ENCODE data around the gene EPHA4. TPM values are rescaled to one million over a fixed set of nuclear protein-coding genes. Genes with fewer than 3 reads are reported as not detected.

The EPHA4 gene
- total RNA-seq, 1 donor from 2014 or later: 30.1 TPM

DNA sequence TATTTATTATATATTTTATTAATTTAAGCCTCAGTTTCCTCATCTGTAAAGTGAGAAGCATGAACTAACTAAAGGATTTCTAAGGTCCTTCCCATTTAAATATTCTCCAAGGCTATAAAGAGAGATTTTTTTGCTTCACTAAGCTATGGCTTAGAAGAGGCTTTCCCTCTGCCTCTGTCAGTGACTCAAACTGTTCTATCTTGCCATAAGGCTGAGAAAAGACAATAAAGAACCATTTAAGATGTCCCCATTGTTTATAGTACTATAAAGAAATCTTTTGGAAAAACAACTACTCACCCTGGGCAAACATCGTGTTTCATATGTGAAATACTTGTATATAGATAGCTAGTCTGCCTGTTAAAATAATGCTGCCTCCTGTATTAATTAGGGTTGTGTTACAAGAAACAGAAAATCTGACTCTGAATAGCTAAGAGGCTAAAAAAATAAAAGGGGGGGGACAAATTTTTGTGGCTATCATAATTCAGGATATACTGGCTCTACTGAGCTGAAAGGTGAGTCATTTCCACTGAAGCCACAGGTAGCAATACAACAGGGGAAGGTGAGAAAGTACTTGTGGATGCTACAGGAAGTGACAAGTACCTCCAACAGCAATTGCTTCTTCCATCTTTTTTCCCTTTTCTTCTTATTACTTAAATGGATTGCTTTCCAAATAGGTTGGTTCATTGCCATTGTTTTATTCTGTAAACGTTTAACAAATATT lies 25.4 kb downstream of the EPHA4 start:
- no peaks in the 10 kb centered on the region for H3K9me3 ChIP-seq (ENCODE audit: insufficient read depth, low read depth, low read length)
- no peaks in the 10 kb centered on the region for H3K79me2 ChIP-seq (ENCODE audit: insufficient read depth, low read length)
- H3K9me3 Mint-ChIP-seq (ENCODE audit: unreplicated experiment): peaks cover 4% of the 10 kb centered on the region
- no peak overlapping the region for H3K4me3 ChIP-seq (ENCODE audit: insufficient read depth, low read depth, low read length)
- H3K27ac Mint-ChIP-seq (ENCODE audit: unreplicated experiment): no peak overlapping the region
- H3K4me1 ChIP-seq (ENCODE audit: insufficient read depth, low read length): no peaks in the 10 kb centered on the region
- H3K27me3 ChIP-seq (ENCODE audit: insufficient read depth, low read length): no peaks in the 10 kb centered on the region
- no peak overlapping the region for H3K4me2 ChIP-seq (ENCODE audit: low read length)
- H3K36me3 Mint-ChIP-seq (ENCODE audit: low read depth, unreplicated experiment): peaks cover 7% of the 10 kb centered on the region
- no peak for FAIRE-seq
- H3K4me1 Mint-ChIP-seq (ENCODE audit: low read depth, unreplicated experiment): peaks cover 2% of the 10 kb centered on the region
- no peaks in the 10 kb centered on the region for H3K36me3 ChIP-seq (ENCODE audit: insufficient read depth, low read length)
- no peaks in the 10 kb centered on the region for H3K27me3 Mint-ChIP-seq (ENCODE audit: low read depth, unreplicated experiment)
- DNase-seq (ENCODE audit: low read depth): no peak
- no peaks in the 10 kb centered on the region for H4K20me1 ChIP-seq (ENCODE audit: insufficient read depth, low read length)
- TF ChIP-seq EZH2 (IDR thresholded peaks at IDR 0.05; ENCODE audit: insufficient read depth, low read length): no peak
- TF ChIP-seq, protein P1, sequence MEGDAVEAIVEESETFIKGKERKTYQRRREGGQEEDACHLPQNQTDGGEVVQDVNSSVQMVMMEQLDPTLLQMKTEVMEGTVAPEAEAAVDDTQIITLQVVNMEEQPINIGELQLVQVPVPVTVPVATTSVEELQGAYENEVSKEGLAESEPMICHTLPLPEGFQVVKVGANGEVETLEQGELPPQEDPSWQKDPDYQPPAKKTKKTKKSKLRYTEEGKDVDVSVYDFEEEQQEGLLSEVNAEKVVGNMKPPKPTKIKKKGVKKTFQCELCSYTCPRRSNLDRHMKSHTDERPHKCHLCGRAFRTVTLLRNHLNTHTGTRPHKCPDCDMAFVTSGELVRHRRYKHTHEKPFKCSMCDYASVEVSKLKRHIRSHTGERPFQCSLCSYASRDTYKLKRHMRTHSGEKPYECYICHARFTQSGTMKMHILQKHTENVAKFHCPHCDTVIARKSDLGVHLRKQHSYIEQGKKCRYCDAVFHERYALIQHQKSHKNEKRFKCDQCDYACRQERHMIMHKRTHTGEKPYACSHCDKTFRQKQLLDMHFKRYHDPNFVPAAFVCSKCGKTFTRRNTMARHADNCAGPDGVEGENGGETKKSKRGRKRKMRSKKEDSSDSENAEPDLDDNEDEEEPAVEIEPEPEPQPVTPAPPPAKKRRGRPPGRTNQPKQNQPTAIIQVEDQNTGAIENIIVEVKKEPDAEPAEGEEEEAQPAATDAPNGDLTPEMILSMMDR (IDR thresholded peaks at IDR 0.05; ENCODE audit: insufficient read depth, low read depth, low read length): no peak
- H3K9ac ChIP-seq (ENCODE audit: low read length): no peak overlapping the region
- H3K27ac ChIP-seq (ENCODE audit: low read depth, low read length): no peak overlapping the region
- no peak overlapping the region for H2AFZ ChIP-seq (ENCODE audit: low read depth, low read length)
- no peak overlapping the region for H3K4me3 Mint-ChIP-seq (ENCODE audit: unreplicated experiment)

DNA sequence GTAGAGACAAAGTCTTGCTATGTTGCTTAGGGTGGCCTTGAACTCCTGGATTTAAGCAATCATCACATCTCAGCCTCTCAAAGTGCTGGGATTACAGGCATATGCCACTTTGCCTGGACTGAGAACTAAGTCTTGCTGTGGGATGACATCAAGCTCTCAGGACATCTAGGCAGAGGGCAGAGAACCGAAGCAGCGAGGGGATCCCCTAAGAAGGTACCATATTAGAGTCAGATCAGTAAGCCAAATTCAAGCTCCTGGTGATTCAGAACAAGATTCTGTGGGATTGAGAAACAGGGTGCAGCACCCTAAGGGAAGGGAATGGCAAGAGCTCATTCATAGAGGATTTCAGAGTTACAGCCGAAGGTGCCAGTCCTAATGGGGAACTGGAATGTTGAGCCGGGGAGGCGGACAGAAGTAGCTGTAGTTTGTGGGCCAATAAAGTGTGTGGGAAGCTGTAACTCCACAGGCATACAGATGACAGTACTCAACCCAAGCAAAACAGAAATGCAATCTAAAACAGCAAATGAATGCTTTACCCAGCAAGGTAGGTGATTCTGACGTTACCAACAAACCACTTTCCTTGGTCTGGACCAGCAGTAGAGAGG lies 30.9 kb downstream of the EPHA4 start:
- Histone ChIP-seq H3K27ac (ENCODE audit: low read depth, low read length) (no peak overlapping the region), H2AFZ (ENCODE audit: low read depth, low read length) (no peak overlapping the region), H3K4me3 (ENCODE audit: insufficient read depth, low read depth, low read length) (no peak overlapping the region), H3K9ac (ENCODE audit: low read length) (no peak overlapping the region), H3K79me2 (ENCODE audit: insufficient read depth, low read length) (no peaks in the 10 kb centered on the region), H3K9me3 (ENCODE audit: insufficient read depth, low read depth, low read length) (no peaks in the 10 kb centered on the region), H3K27me3 (ENCODE audit: insufficient read depth, low read length) (no peaks in the 10 kb centered on the region), H4K20me1 (ENCODE audit: insufficient read depth, low read length) (peaks cover 4% of the 10 kb centered on the region), H3K36me3 (ENCODE audit: insufficient read depth, low read length) (no peaks in the 10 kb centered on the region), H3K4me2 (ENCODE audit: low read length) (no peak overlapping the region), H3K4me1 (ENCODE audit: insufficient read depth, low read length) (no peaks in the 10 kb centered on the region)
- Mint-ChIP-seq H3K27me3 (ENCODE audit: low read depth, unreplicated experiment) (no peaks in the 10 kb centered on the region), H3K9me3 (ENCODE audit: unreplicated experiment) (no peaks in the 10 kb centered on the region), H3K4me3 (ENCODE audit: unreplicated experiment) (no peak overlapping the region), H3K4me1 (ENCODE audit: low read depth, unreplicated experiment) (peaks cover 2% of the 10 kb centered on the region), H3K27ac (ENCODE audit: unreplicated experiment) (no peak overlapping the region), H3K36me3 (ENCODE audit: low read depth, unreplicated experiment) (peaks cover 6% of the 10 kb centered on the region)
- DNase-seq (ENCODE audit: low read depth) (no peak), FAIRE-seq (no peak)
- TF ChIP-seq, protein P1 (IDR thresholded peaks at IDR 0.05; ENCODE audit: insufficient read depth, low read depth, low read length): no peak
- TF ChIP-seq EZH2 (IDR thresholded peaks at IDR 0.05; ENCODE audit: insufficient read depth, low read length): no peak

DNA sequence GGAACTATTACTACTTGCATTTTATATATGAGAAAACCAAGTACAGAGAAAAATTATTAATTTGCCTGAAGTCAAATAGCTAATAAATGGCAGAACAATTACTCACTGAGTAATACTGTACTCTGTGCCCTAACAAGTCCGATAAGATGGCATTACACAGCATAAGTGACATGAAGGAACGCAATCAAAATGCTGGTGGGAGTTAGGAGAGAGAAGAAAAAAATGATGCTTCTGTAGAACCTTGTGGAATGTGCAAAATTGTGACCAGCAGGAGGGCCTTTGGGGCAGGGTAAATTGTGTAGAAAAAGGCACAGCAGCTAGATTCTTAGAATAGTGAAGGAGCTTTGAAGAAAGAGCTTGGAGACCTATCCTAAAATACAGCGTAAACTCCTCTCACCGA lies 32.9 kb downstream of the EPHA4 start:
- Histone ChIP-seq H3K27me3 (ENCODE audit: insufficient read depth, low read length) (no peaks in the 10 kb centered on the region), H3K4me3 (ENCODE audit: insufficient read depth, low read depth, low read length) (no peak overlapping the region), H3K4me2 (ENCODE audit: low read length) (no peak overlapping the region), H4K20me1 (ENCODE audit: insufficient read depth, low read length) (peaks cover 4% of the 10 kb centered on the region), H3K4me1 (ENCODE audit: insufficient read depth, low read length) (no peaks in the 10 kb centered on the region), H3K79me2 (ENCODE audit: insufficient read depth, low read length) (no peaks in the 10 kb centered on the region), H3K27ac (ENCODE audit: low read depth, low read length) (no peak overlapping the region), H3K9ac (ENCODE audit: low read length) (no peak overlapping the region), H3K9me3 (ENCODE audit: insufficient read depth, low read depth, low read length) (no peaks in the 10 kb centered on the region), H2AFZ (ENCODE audit: low read depth, low read length) (no peak overlapping the region), H3K36me3 (ENCODE audit: insufficient read depth, low read length) (no peaks in the 10 kb centered on the region)
- Mint-ChIP-seq H3K9me3 (ENCODE audit: unreplicated experiment) (no peaks in the 10 kb centered on the region), H3K27ac (ENCODE audit: unreplicated experiment) (peak overlapping the region; percentile 6), H3K4me3 (ENCODE audit: unreplicated experiment) (no peak overlapping the region), H3K36me3 (ENCODE audit: low read depth, unreplicated experiment) (peaks cover 6% of the 10 kb centered on the region), H3K4me1 (ENCODE audit: low read depth, unreplicated experiment) (peaks cover 2% of the 10 kb centered on the region), H3K27me3 (ENCODE audit: low read depth, unreplicated experiment) (no peaks in the 10 kb centered on the region)
- TF ChIP-seq EZH2 (IDR thresholded peaks at IDR 0.05; ENCODE audit: insufficient read depth, low read length): no peak
- TF ChIP-seq, protein P1 (IDR thresholded peaks at IDR 0.05; ENCODE audit: insufficient read depth, low read depth, low read length): no peak
- FAIRE-seq: no peak
- DNase-seq (ENCODE audit: low read depth): no peak
